ENCODE results near the gene C5orf46. TPM values are rescaled to one million over a fixed set of nuclear protein-coding genes. Genes with fewer than 3 reads are reported as not detected.

C5orf46 gene
- total and polyA plus RNA-seq, 11 donors, result 3.8 to 28.6 (median 6.9) TPM; not detected in 1

DNA sequence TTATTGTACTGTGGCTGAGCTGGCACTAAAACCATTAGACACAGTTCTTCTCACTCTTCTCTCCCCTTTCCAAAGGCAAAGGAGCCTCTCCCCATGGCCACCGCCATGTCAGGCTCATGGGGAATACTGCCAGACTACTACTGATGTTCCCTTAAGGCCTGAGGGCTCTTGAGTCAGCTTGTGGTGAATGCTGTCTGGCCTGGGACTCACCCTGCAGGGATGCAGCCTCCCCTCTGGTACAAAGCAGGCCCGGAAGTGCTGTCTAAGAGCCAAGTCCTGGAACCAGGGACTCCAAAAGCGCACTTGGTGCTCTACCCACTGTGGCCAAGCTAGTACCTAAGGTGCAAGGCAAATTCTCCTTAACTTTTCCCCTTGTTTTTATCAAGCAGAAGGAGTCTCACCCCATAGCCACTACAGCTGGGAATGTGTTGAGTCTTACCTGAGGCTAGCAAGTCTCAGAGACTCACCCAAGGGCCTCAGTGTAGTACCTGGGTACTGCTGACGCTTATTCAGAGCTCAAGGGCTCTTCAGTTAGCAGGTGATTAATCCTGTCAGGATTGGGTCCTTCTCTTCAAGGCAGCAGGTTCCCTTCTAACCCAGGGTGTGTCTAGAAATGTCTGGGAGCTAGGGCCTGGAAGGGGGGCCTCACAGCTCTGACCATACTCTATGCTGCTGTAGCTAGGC is 33.2 kb upstream of the C5orf46 start:
- H3K4me1 ChIP-seq, result no peaks in the 10 kb centered on the region
- WGBS, 4 donors, result 82 to 100% (median 95%) methylated on average over 2 to 4 of the region's 4 CpGs
- H3K36me3 ChIP-seq, result no peaks in the 10 kb centered on the region
- no peak overlapping the region for H3K4me3 ChIP-seq
- H3K9me3 ChIP-seq, result no peaks in the 10 kb centered on the region
- DNase-seq (no peak), ATAC-seq (no peak)
- TF ChIP-seq POLR2A (IDR thresholded peaks at IDR 0.05), result no peak
- no peak for TF ChIP-seq CTCF (IDR thresholded peaks at IDR 0.05)
- H3K27me3 ChIP-seq, result peaks cover 0 to 4% (median 0%) of the 10 kb centered on the region in 9 donors
- intact Hi-C loops (cut with DNase I), result loop anchor here in 4 of 10 donors (5.0 to 10.0 kb wide), 5 partner anchors 55 to 785 kb away; no protein-coding TSS in a partner anchor
- no peak overlapping the region for H3K27ac ChIP-seq

- 4 to 9% (median 8%) methylated on average over 3 of the region's 3 CpGs for WGBS, 4 donors
- peaks cover 0 to 4% (median 0%) of the 10 kb centered on the region in 9 donors for H3K27me3 ChIP-seq
- H3K9me3 ChIP-seq, result no peaks in the 10 kb centered on the region
- peak in 11 of 12 donors; percentile 34 to 65 (median 52) for TF ChIP-seq CTCF (IDR thresholded peaks at IDR 0.05)
- TF ChIP-seq POLR2A (IDR thresholded peaks at IDR 0.05), result no peak
- no peaks in the 10 kb centered on the region for H3K4me1 ChIP-seq
- ATAC-seq, result peak; percentile 10 to 80 (median 77)
- intact Hi-C loops (cut with DNase I), result loop anchor here (1.0 to 10.0 kb wide), 9 partner anchors 46 to 310 kb away; no protein-coding TSS in a partner anchor
- H3K27ac ChIP-seq, result no peak overlapping the region
- H3K36me3 ChIP-seq, result no peaks in the 10 kb centered on the region
- H3K4me3 ChIP-seq, result no peak overlapping the region
- no peak for DNase-seq
Measured at GRCh38 chr5:147935032-147935431, 28.7 kb upstream of the C5orf46 start.

DNA sequence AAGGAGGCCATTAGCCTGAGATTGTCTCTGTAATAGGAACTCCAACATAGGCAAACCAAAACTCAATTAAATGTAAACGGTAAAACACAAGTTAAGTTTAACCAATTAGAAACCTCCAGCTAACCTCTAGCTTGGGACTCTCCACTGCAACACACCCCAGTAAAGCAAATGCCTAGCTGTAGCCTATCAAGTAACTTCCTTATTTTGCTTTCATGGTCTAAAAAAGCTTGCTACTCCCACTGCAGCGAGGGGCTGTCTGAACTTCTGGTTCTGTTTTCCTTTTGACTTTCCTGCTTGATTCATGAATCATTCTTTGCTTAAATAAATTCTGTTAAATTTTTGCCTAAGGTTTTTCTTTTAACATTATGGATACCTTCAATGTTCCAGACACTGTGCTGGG is 24.4 kb upstream of the C5orf46 start:
- intact Hi-C loops (cut with DNase I), result loop anchor here in 5 of 10 donors (5.0 to 10.0 kb wide), 3 partner anchors 43 to 306 kb away; no protein-coding TSS in a partner anchor
- Histone ChIP-seq H3K4me1 (no peaks in the 10 kb centered on the region), H3K4me3 (no peak overlapping the region), H3K9me3 (no peaks in the 10 kb centered on the region), H3K27me3 (no peaks in the 10 kb centered on the region), H3K36me3 (no peaks in the 10 kb centered on the region), H3K27ac (no peak overlapping the region)
- TF ChIP-seq POLR2A (IDR thresholded peaks at IDR 0.05) (no peak), CTCF (IDR thresholded peaks at IDR 0.05) (no peak)
- no peak for DNase-seq
- WGBS, 4 donors, result 55 to 81% (median 67%) methylated on average over 2 of the region's 2 CpGs
- no peak for ATAC-seq

- H3K4me3 ChIP-seq, result no peak overlapping the region
- no peaks in the 10 kb centered on the region for H3K27me3 ChIP-seq
- no peaks in the 10 kb centered on the region for H3K9me3 ChIP-seq
- no peaks in the 10 kb centered on the region for H3K36me3 ChIP-seq
- H3K4me1 ChIP-seq, result no peaks in the 10 kb centered on the region
- ATAC-seq (no peak), DNase-seq (no peak)
- peak overlapping the region in 1 of 12 donors; percentile 18 for H3K27ac ChIP-seq
- WGBS, 4 donors, result 40 to 59% (median 47%) methylated on average over 3 of the region's 3 CpGs
- intact Hi-C loops (cut with DNase I), result no loop called here
- TF ChIP-seq POLR2A (IDR thresholded peaks at IDR 0.05) (no peak), CTCF (IDR thresholded peaks at IDR 0.05) (no peak)
Measured at GRCh38 chr5:147927901-147928300, 21.6 kb upstream of the C5orf46 start.
